ENCODE results near the gene CDK16.

GRCh38 chrX:47214435-47215077 lies 3.9 kb upstream of the CDK16 start:
- TF ChIP-seq, protein P1, sequence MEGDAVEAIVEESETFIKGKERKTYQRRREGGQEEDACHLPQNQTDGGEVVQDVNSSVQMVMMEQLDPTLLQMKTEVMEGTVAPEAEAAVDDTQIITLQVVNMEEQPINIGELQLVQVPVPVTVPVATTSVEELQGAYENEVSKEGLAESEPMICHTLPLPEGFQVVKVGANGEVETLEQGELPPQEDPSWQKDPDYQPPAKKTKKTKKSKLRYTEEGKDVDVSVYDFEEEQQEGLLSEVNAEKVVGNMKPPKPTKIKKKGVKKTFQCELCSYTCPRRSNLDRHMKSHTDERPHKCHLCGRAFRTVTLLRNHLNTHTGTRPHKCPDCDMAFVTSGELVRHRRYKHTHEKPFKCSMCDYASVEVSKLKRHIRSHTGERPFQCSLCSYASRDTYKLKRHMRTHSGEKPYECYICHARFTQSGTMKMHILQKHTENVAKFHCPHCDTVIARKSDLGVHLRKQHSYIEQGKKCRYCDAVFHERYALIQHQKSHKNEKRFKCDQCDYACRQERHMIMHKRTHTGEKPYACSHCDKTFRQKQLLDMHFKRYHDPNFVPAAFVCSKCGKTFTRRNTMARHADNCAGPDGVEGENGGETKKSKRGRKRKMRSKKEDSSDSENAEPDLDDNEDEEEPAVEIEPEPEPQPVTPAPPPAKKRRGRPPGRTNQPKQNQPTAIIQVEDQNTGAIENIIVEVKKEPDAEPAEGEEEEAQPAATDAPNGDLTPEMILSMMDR (conservative IDR thresholded peaks at IDR 0.05 in 1 of 2, IDR thresholded peaks at IDR 0.05 in 1 of 2; ENCODE audit: extremely low read depth in 1 of 2, insufficient read depth in 1 of 2, low read depth in 1 of 2, low read length in 2 of 2), result no peak
- no peak for TF ChIP-seq EZH2 (IDR thresholded peaks at IDR 0.05; ENCODE audit: borderline replicate concordance, low read length)

All from mammary epithelial cell (primary cell).